Stomach (tissue), 9 donors: ENCODE data around the gene GNE. TPM values are rescaled to one million over a fixed set of nuclear protein-coding genes. Genes with fewer than 3 reads are reported as not detected.

Source experiments
- DNase-seq, 2 donors: peaks; one replicate each; pipeline versions ENCODE4 v3.0.0 to v3.0.0-alpha.2; 2013 to 2019
- H3K27ac ChIP-seq, 5 donors: fragments of 200-600 bp in 4 of 5; sonication (generic) in 4 of 5; one replicate each; pipeline ENCODE4 v1.5.1; 2013 to 2019; ENCODE audit warnings: mild to moderate bottlenecking in 1 of 5, moderate library complexity in 1 of 5
- H3K27me3 ChIP-seq, 3 donors: fragments of 200-600 bp; sonication (generic); one replicate each; pipeline ENCODE4 v1.5.1; 2017 to 2019; ENCODE audit warnings: mixed run types in 1 of 3
- H3K36me3 ChIP-seq, 4 donors: fragments of 200-600 bp; sonication (generic); 1 replicate in 3 of 4; 2 replicates in 1 of 4; pipeline ENCODE4 v1.5.1; 2016 to 2019
- H3K4me1 ChIP-seq, 4 donors: fragments of 200-600 bp; sonication (generic); one replicate each; pipeline ENCODE4 v1.5.1; 2016 to 2019
- H3K4me3 ChIP-seq, 4 donors: fragments of 200-600 bp; sonication (generic) in 3 of 4; one replicate each; pipeline ENCODE4 v1.5.1; 2016 to 2019; ENCODE audit warnings: mild to moderate bottlenecking in 1 of 4
- H3K9me3 ChIP-seq, 4 donors: fragments of 200-600 bp; sonication (generic); one replicate each; pipeline ENCODE4 v1.5.1; 2016 to 2019
- EP300 ChIP-seq: sonication (generic); formaldehyde crosslinking; IDR thresholded peaks from one replicate; pipeline ENCODE4 v1.6.1; 2017; ENCODE audit warnings: antibody characterized with exemption
- POLR2A ChIP-seq, 4 donors: fragments of 450-650 bp; IDR thresholded peaks; one replicate each; pipeline ENCODE4 v1.6.1; 2016; ENCODE audit warnings: antibody characterized with exemption in 4 of 4, control low read depth in 2 of 4, mild to moderate bottlenecking in 1 of 4, moderate library complexity in 1 of 4
- POLR2AphosphoS5 ChIP-seq, 3 donors: sonication (generic); formaldehyde crosslinking; IDR thresholded peaks; one replicate each; pipeline ENCODE4 v1.6.1; 2016; ENCODE audit warnings: antibody characterized with exemption in 3 of 3
- WGBS, 5 donors: extraction: QIAGEN DNeasy Blood & Tissue Kit in 3 of 5; methylation state at CpG; one replicate each; pipeline versions ENCODE4 v1.1.5 to v1.1.7; 2013 to 2018; 5-methylcytosine and 5-hydroxymethylcytosine counted together
- intact Hi-C: fragments of 100-400 bp; cut with DNase I; formaldehyde crosslinking; loops from one replicate; pipeline ENCODE4 v1.15.1; 2023; ENCODE audit warnings: low total_unique reads
- polyA plus RNA-seq, 3 donors: library from polyadenylated mRNA; stranded (reverse); fragments of 200-250 nt; gene quantifications; one replicate each; pipeline ENCODE4 v1.2.3, GENCODE V29; 2013
- total RNA-seq, 5 donors: library from RNA; depleted of rRNA; stranded (reverse); fragments of >200 nt; gene quantifications; one replicate each; pipeline versions ENCODE4 v1.1.0 to v1.2.3, GENCODE V29; 2014 to 2016
- TF ChIP-seq, protein P1 (sequence below), 7 experiments: fragments of 450-650 bp in 4 of 7; fragments of 200-600 bp in 3 of 7; sonication (generic) in 3 of 7; IDR thresholded peaks; one replicate each; pipeline ENCODE4 v1.5.1; 2016 to 2019; ENCODE audit warnings: antibody characterized with exemption in 7 of 7, control low read depth in 2 of 7, mild to moderate bottlenecking in 1 of 7
- donor health status: healthy with polysubstance abuse.
- donor health status: Bipolar disorder and iron deficiency.
- donor health status: healthy.

GNE gene
- total and polyA plus RNA-seq, 8 donors = 2.3 to 63.1 (median 11.4) TPM

GRCh38 chr9:36292641-36293040 is 34.4 kb upstream of the GNE start:
- TF ChIP-seq POLR2AphosphoS5 (IDR thresholded peaks at IDR 0.05) = no peak
- TF ChIP-seq POLR2A (IDR thresholded peaks at IDR 0.05) = no peak
- no peak for TF ChIP-seq EP300
- TF ChIP-seq, protein P1, sequence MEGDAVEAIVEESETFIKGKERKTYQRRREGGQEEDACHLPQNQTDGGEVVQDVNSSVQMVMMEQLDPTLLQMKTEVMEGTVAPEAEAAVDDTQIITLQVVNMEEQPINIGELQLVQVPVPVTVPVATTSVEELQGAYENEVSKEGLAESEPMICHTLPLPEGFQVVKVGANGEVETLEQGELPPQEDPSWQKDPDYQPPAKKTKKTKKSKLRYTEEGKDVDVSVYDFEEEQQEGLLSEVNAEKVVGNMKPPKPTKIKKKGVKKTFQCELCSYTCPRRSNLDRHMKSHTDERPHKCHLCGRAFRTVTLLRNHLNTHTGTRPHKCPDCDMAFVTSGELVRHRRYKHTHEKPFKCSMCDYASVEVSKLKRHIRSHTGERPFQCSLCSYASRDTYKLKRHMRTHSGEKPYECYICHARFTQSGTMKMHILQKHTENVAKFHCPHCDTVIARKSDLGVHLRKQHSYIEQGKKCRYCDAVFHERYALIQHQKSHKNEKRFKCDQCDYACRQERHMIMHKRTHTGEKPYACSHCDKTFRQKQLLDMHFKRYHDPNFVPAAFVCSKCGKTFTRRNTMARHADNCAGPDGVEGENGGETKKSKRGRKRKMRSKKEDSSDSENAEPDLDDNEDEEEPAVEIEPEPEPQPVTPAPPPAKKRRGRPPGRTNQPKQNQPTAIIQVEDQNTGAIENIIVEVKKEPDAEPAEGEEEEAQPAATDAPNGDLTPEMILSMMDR (IDR thresholded peaks at IDR 0.05) = no peak
- Histone ChIP-seq H3K36me3 (no peaks in the 10 kb centered on the region), H3K9me3 (no peaks in the 10 kb centered on the region), H3K4me3 (no peak overlapping the region), H3K27ac (no peak overlapping the region), H3K4me1 (peaks cover 0 to 15% (median 3%) of the 10 kb centered on the region in 4 donors), H3K27me3 (no peaks in the 10 kb centered on the region)
- no peak for DNase-seq
- WGBS, 5 donors = 80 to 90% (median 88%) methylated on average over 12 of the region's 12 CpGs
- intact Hi-C loops = no loop called here

DNA sequence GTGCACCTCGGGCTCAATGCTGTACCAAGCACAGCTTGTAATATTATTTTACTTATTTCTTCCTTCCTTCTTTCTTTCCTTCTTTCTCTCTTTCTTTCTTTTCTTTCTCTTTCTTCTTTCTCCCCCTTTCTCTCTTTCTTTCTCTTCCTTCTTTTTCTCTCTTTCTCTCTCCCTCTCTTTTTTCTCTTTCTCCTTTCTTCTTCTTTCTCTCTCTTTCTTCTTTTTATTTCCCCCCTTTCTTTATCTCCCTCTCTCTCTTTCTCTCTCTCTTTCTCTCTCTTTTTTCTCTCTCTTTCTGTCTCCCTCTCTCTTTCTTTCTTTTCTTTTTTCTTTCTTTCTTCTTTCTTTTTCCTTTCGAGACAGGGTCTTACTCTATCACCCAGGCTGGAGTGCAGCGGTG is 32.7 kb upstream of the GNE start:
- Histone ChIP-seq H3K4me1 (no peaks in the 10 kb centered on the region), H3K36me3 (no peaks in the 10 kb centered on the region), H3K9me3 (no peaks in the 10 kb centered on the region), H3K27ac (no peak overlapping the region), H3K27me3 (no peaks in the 10 kb centered on the region), H3K4me3 (no peak overlapping the region)
- TF ChIP-seq, protein P1 (IDR thresholded peaks at IDR 0.05) = no peak
- no peak for TF ChIP-seq POLR2A (IDR thresholded peaks at IDR 0.05)
- TF ChIP-seq POLR2AphosphoS5 (IDR thresholded peaks at IDR 0.05) = no peak
- no peak for TF ChIP-seq EP300
- DNase-seq = no peak
- WGBS, 5 donors = 93 to 95% (median 94%) methylated on average over 3 of the region's 3 CpGs
- intact Hi-C loops = no loop called here

DNA sequence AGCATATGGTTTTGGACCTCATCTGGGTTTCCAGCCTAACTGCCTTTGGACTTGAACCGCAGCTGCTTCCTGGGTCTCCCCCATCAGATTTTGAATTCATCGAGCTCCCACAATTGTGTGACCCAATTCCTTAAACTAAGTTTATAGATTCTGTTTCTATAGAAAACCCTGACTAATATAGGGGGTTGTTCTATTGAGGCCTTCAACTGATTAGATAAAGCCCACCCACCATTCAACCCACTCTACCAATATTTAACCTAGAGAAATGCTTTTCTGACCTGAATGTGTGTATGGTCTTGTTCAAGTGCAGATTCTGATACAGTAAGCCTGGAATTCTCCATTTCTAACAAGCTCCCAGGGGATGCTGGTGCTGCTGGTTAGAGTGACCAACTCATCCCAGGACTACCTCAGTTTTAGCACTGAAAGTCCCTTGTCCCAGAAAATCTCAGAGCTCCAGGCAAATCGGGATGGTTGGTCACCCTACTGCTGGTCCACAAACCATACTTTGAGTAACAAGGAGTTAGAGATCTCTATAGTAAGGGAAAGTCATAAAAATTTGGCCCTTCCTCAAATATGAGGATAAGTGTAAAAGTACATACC is 31.7 kb upstream of the GNE start:
- intact Hi-C loops = no loop called here
- TF ChIP-seq, protein P1 (IDR thresholded peaks at IDR 0.05) = no peak
- TF ChIP-seq POLR2A (IDR thresholded peaks at IDR 0.05) = no peak
- no peak for TF ChIP-seq EP300
- TF ChIP-seq POLR2AphosphoS5 (IDR thresholded peaks at IDR 0.05) = no peak
- no peaks in the 10 kb centered on the region for H3K4me1 ChIP-seq
- no peaks in the 10 kb centered on the region for H3K36me3 ChIP-seq
- 83 to 98% (median 96%) methylated on average over 3 of the region's 3 CpGs for WGBS, 5 donors
- H3K4me3 ChIP-seq = no peak overlapping the region
- H3K27ac ChIP-seq = no peak overlapping the region
- no peaks in the 10 kb centered on the region for H3K27me3 ChIP-seq
- no peak for DNase-seq
- no peaks in the 10 kb centered on the region for H3K9me3 ChIP-seq

GRCh38 chr9:36288070-36288469 is 29.8 kb upstream of the GNE start:
- Histone ChIP-seq H3K4me1 (no peaks in the 10 kb centered on the region), H3K27me3 (no peaks in the 10 kb centered on the region), H3K4me3 (no peak overlapping the region), H3K27ac (no peak overlapping the region), H3K36me3 (no peaks in the 10 kb centered on the region), H3K9me3 (no peaks in the 10 kb centered on the region)
- intact Hi-C loops = no loop called here
- TF ChIP-seq EP300 (no peak), POLR2AphosphoS5 (IDR thresholded peaks at IDR 0.05) (no peak), POLR2A (IDR thresholded peaks at IDR 0.05) (no peak)
- TF ChIP-seq, protein P1 (IDR thresholded peaks at IDR 0.05) = no peak
- no peak for DNase-seq
- WGBS, 5 donors = 88 to 100% (median 93%) methylated on average over 3 of the region's 3 CpGs
